Measurements from ENCODE around the gene CNPY1. TPM values are rescaled to one million over a fixed set of nuclear protein-coding genes. Genes with fewer than 3 reads are reported as not detected.

CNPY1 gene
- polyA plus RNA-seq, 1 experiment = not detected

DNA sequence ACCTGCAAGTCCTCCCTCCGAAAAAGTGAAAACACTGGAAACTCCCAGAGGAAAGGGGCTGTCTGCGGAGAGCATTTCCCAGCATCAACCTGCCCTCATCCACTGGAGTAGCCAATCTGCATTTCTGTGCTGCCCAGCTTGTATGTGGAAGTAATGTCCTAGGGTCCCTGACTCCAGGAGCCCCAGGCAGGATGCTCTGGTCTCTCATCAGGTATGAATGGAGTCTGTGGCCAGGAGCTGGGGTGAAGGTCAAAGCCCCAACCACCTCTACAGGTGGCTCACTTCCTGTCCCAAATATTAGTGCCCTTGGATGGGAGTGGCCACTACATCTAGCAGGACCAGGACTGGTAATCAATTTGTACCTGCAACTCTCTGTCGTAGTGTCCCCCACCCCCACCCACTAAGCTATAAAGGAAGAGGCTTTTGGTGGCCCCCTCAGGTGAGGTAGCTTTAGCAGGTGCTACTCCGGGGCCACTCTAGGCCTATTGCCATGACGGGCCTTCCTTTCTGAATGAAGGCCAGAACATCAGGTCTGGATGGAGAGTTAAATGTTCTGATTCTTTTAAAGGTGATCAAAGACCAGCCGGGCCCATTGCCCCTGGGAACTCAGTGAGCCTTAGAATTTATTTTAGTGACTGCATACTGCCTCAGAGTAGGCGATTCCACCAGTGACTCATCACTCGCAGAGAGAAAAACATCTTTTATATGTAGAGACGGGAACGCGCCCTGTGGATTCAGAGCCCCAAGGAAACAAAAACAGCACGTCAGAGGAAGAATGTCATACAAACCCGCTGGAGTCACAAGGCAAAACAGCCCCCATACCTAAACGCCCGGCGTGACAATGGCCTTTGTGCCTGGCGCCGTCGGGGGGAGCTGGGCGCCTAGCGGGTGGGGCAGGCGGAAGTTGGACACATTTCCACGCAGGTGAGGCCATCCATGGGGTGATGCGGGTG, 75.4 kb downstream of the CNPY1 start:
- H3K9me3 ChIP-seq (ENCODE audit: control insufficient read depth, insufficient read depth, low read length) = no peaks in the 10 kb centered on the region; the same call in 1 of the 2 replicates
- POLR2A ChIA-PET = no interaction called here
- no peak overlapping the region for H3K4me3 ChIP-seq (ENCODE audit: low read depth, low read length)
- H3K27ac ChIP-seq (ENCODE audit: low read depth, low read length) = no peak overlapping the region
- CTCF ChIA-PET = no interaction called here
- DNase-seq (ENCODE audit: low read depth, low spot score) = no peak
- TF ChIP-seq, protein P1, sequence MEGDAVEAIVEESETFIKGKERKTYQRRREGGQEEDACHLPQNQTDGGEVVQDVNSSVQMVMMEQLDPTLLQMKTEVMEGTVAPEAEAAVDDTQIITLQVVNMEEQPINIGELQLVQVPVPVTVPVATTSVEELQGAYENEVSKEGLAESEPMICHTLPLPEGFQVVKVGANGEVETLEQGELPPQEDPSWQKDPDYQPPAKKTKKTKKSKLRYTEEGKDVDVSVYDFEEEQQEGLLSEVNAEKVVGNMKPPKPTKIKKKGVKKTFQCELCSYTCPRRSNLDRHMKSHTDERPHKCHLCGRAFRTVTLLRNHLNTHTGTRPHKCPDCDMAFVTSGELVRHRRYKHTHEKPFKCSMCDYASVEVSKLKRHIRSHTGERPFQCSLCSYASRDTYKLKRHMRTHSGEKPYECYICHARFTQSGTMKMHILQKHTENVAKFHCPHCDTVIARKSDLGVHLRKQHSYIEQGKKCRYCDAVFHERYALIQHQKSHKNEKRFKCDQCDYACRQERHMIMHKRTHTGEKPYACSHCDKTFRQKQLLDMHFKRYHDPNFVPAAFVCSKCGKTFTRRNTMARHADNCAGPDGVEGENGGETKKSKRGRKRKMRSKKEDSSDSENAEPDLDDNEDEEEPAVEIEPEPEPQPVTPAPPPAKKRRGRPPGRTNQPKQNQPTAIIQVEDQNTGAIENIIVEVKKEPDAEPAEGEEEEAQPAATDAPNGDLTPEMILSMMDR (IDR thresholded peaks at IDR 0.05; ENCODE audit: low read depth, low read length) = no peak
- H3K27me3 ChIP-seq (ENCODE audit: control insufficient read depth, insufficient read depth, low read length) = peaks cover 76% of the 10 kb centered on the region

DNA sequence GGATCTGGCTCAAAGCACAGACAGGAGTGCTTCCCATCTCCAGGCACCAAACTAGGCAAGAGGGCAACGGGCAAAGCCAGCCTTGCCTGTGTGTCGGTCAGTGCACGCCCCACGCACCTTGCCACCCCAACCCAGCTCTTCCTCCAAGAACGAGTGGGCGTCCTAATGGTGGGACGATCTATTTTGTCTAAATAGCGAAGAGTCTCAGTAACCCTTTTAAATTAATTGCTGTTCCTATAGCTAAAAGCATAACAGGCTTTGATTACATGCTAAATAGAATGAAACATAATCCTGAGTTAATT, 76.2 kb downstream of the CNPY1 start:
- ChIA-PET POLR2A (no interaction called here), CTCF (no interaction called here)
- Histone ChIP-seq H3K4me3 (ENCODE audit: low read depth, low read length) (no peak overlapping the region), H3K27me3 (ENCODE audit: control insufficient read depth, insufficient read depth, low read length) (peaks cover 80% of the 10 kb centered on the region), H3K9me3 (ENCODE audit: control insufficient read depth, insufficient read depth, low read length) (no peaks in the 10 kb centered on the region; the same call in 1 of the 2 replicates), H3K27ac (ENCODE audit: low read depth, low read length) (no peak overlapping the region)
- no peak for DNase-seq (ENCODE audit: low read depth, low spot score)
- TF ChIP-seq, protein P1 (IDR thresholded peaks at IDR 0.05; ENCODE audit: low read depth, low read length) = no peak

DNA sequence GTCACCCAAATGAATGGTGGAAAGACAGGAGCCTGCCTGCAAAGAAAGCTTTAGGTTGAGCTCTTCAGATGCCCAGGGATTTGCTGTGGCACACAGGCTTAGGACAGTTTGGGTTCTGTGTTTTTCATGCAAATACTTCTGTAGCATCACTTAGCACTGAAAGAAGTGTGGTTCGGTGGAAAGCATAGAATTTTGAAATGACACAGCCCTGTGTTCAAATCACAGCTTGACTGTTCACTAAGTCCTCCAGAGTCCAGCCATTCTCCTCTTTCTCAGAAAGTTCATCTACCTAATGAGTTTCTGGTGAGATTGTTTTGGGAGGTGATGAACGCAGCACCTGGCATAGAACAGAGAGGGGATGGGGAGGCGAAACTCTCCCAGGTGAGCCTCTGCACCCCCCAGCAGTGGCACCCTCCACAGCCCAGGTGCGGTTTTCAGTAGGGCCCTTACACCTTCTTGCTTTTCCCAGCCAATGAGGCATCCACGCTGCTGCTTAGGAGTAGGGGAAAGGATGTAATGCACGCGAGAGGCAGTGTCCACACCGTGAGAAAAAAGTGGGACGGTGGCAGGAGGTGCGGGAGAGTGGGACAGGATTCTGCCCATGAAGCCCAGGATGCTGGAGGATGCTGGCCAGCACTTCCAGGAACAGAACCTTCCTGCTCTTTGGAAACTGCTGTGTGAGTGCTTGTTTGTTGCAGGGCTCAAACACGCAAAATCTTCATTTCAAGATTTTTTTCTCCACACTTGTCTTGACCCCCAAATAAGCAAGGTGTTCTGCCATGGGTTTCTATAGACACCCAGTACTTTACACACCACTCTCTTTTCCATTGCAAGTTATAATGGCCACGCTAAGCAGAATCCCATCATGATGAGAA, 76.8 kb downstream of the CNPY1 start:
- CTCF ChIA-PET = no interaction called here
- TF ChIP-seq, protein P1 (IDR thresholded peaks at IDR 0.05; ENCODE audit: low read depth, low read length) = no peak
- H3K27me3 ChIP-seq (ENCODE audit: control insufficient read depth, insufficient read depth, low read length) = peaks cover 83% of the 10 kb centered on the region

DNA sequence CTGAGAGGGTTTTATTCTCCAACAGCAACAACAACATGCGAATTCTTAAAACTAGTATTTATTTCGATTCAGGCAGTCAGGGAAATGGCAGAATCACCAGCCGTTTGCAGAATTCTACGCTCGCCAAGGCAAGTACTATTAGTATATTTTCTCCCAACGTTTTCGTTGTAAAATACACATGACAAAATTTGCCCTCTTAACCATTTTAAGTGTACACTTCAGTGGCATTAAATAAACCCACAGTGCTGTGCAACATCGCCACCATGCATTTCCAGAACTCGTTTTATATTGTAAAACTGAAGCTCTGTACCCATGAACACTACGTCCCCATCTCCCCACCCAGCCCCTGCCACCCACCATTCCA, 77.6 kb downstream of the CNPY1 start:
- DNase-seq (ENCODE audit: low read depth, low spot score) = no peak
- CTCF ChIA-PET = no interaction called here

More for the DNA sequence above, 76.8 kb downstream of the CNPY1 start:
- no peak for DNase-seq (ENCODE audit: low read depth, low spot score)
- H3K4me3 ChIP-seq (ENCODE audit: low read depth, low read length) = no peak overlapping the region
- H3K27ac ChIP-seq (ENCODE audit: low read depth, low read length) = no peak overlapping the region
- H3K9me3 ChIP-seq (ENCODE audit: control insufficient read depth, insufficient read depth, low read length) = no peaks in the 10 kb centered on the region; the same call in 1 of the 2 replicates
- POLR2A ChIA-PET = no interaction called here

More for the DNA sequence above, 77.6 kb downstream of the CNPY1 start:
- Histone ChIP-seq H3K9me3 (ENCODE audit: control insufficient read depth, insufficient read depth, low read length) (no peaks in the 10 kb centered on the region; the same call in 1 of the 2 replicates), H3K4me3 (ENCODE audit: low read depth, low read length) (no peak overlapping the region), H3K27ac (ENCODE audit: low read depth, low read length) (no peak overlapping the region), H3K27me3 (ENCODE audit: control insufficient read depth, insufficient read depth, low read length) (peaks cover 86% of the 10 kb centered on the region)
- TF ChIP-seq, protein P1 (IDR thresholded peaks at IDR 0.05; ENCODE audit: low read depth, low read length) = no peak
- POLR2A ChIA-PET = no interaction called here

Measured in AG04450 (cell line).